ENCODE measurements around the gene RNF113B. TPM values are rescaled to one million over a fixed set of nuclear protein-coding genes. Genes with fewer than 3 reads are reported as not detected.

RNF113B gene
- total RNA-seq (2014; rRNA removed; shearing (Covaris generic)) = not detected in 2 replicates
- not detected in 2 replicates for total RNA-seq (2022)
- Bru-seq, nascent RNA = not detected
- not detected for BruChase-seq, experiment 1, labeled RNA remaining after a 6-hour chase
- not detected for BruChase-seq, experiment 2, labeled RNA remaining after a 2-hour chase
- long read RNA-seq = 0 reads

DNA sequence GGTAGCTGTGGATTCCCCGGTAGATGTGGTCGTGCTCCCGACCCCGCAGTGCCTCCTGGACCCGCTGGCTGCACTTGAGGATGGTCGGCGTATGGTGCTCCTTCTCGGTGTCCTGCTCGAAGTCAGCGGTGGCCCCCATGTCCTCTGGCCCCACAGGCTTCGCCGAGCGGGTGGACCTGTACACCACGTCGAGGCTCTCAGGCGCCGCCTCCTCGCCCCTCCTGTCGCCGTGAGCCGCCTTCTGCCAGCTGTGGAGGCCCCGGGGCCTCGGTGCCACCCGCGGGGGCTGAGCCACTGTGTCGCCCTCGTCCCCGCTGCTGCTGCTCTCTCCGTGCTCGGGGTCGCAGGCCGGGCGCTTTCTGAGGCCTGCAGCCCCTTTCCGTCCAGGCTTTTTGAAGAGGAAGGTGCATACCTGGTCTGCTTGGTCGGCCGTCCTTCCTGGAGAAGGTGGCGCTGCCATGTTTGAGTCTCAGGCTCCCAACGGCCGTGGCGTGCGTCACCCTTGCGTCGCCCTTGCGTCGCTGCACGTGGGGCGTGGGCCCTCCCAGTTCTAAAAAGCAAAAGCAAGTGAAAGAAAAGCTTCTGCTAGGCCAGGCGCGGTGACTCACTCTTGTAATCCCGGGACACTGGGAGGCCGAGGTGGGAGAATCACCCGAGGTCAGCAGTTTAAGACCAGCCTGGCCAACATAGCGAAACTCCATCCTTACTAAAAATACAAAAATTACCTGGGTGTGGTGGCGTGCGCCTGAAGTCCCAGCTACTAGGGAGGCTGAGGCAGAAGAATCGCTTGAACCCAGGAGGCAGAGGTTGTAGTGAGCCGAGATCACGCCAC, at the start of gene RNF113B:
Gene RNF113B, minus strand, starts transcription at position 493 of the 832 bp plus-strand sequence. Its CDS starts 33 bp downstream, at position 460.
- intact Hi-C loops (cut with micrococcal nuclease; ENCODE audit: unreplicated experiment) = no loop called here
- no peak within 1 kb of the TSS for H2AFZ ChIP-seq (ENCODE audit: low read length)
- no peaks in the 10 kb centered on the region for H3K79me2 ChIP-seq (ENCODE audit: insufficient read depth, low read depth, low read length)
- ChIA-PET CTCF (ENCODE audit: unreplicated experiment) (no interaction called here), POLR2A (no interaction called here)
- no peak within 1 kb of the TSS for H3K27ac ChIP-seq (ENCODE audit: low read depth, low read length, poor library complexity, severe bottlenecking)
- H3K4me2 ChIP-seq (ENCODE audit: low read length) = no peak within 1 kb of the TSS
- no peaks in the 10 kb centered on the region for H3K36me3 ChIP-seq (ENCODE audit: insufficient read depth, low read length)
- H3K4me1 ChIP-seq (ENCODE audit: insufficient read depth, low read length, poor library complexity, severe bottlenecking) = no peaks in the 10 kb centered on the region
- BruUV-seq (replicated peaks) = no TSS peak
- TF ChIP-seq, protein P1, sequence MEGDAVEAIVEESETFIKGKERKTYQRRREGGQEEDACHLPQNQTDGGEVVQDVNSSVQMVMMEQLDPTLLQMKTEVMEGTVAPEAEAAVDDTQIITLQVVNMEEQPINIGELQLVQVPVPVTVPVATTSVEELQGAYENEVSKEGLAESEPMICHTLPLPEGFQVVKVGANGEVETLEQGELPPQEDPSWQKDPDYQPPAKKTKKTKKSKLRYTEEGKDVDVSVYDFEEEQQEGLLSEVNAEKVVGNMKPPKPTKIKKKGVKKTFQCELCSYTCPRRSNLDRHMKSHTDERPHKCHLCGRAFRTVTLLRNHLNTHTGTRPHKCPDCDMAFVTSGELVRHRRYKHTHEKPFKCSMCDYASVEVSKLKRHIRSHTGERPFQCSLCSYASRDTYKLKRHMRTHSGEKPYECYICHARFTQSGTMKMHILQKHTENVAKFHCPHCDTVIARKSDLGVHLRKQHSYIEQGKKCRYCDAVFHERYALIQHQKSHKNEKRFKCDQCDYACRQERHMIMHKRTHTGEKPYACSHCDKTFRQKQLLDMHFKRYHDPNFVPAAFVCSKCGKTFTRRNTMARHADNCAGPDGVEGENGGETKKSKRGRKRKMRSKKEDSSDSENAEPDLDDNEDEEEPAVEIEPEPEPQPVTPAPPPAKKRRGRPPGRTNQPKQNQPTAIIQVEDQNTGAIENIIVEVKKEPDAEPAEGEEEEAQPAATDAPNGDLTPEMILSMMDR (conservative IDR thresholded peaks at IDR 0.05; ENCODE audit: low read length) = no peak
- TF ChIP-seq EZH2phosphoT487 (IDR thresholded peaks at IDR 0.05; ENCODE audit: borderline replicate concordance, low read depth, low read length) = no peak
- H3K9me2 ChIP-seq (ENCODE audit: insufficient read depth, low read length) = no peaks in the 10 kb centered on the region
- no peak within 1 kb of the TSS for H3K4me3 ChIP-seq (ENCODE audit: low read depth, low read length, poor library complexity, severe bottlenecking)
- no peaks in the 10 kb centered on the region for H4K20me1 ChIP-seq (ENCODE audit: insufficient read depth, low read length)
- DNase-seq (ENCODE audit: low spot score) = no peak
- H3K9me3 ChIP-seq (ENCODE audit: low read length) = no peaks in the 10 kb centered on the region

- H3K9me3 ChIP-seq (ENCODE audit: low read length) = no peaks in the 10 kb centered on the region
- no peak for DNase-seq (ENCODE audit: low spot score)
- intact Hi-C loops (cut with micrococcal nuclease; ENCODE audit: unreplicated experiment) = no loop called here
- no peaks in the 10 kb centered on the region for H3K79me2 ChIP-seq (ENCODE audit: insufficient read depth, low read depth, low read length)
- H2AFZ ChIP-seq (ENCODE audit: low read length) = no peak overlapping the region
- no peaks in the 10 kb centered on the region for H4K20me1 ChIP-seq (ENCODE audit: insufficient read depth, low read length)
- no peak overlapping the region for H3K4me2 ChIP-seq (ENCODE audit: low read length)
- CTCF ChIA-PET (ENCODE audit: unreplicated experiment) = no interaction called here
- no peaks in the 10 kb centered on the region for H3K36me3 ChIP-seq (ENCODE audit: insufficient read depth, low read length)
- H3K9me2 ChIP-seq (ENCODE audit: insufficient read depth, low read length) = no peaks in the 10 kb centered on the region
- H3K4me1 ChIP-seq (ENCODE audit: insufficient read depth, low read length, poor library complexity, severe bottlenecking) = no peaks in the 10 kb centered on the region
- BruUV-seq (replicated peaks) = no TSS peak
- no peak overlapping the region for H3K27ac ChIP-seq (ENCODE audit: low read depth, low read length, poor library complexity, severe bottlenecking)
- TF ChIP-seq, protein P1 (conservative IDR thresholded peaks at IDR 0.05; ENCODE audit: low read length) = no peak
- TF ChIP-seq EZH2phosphoT487 (IDR thresholded peaks at IDR 0.05; ENCODE audit: borderline replicate concordance, low read depth, low read length) = no peak
- POLR2A ChIA-PET = interaction anchor here (0.6 kb wide), 1 partner anchor 1272 kb away, joined by 4 read pairs; no protein-coding TSS in a partner anchor
- H3K4me3 ChIP-seq (ENCODE audit: low read depth, low read length, poor library complexity, severe bottlenecking) = no peak overlapping the region
Observed at GRCh38 chr13:98226496-98226895, 49.4 kb upstream of the RNF113B start.

All from OCI-LY7 (cell line).